ENCODE data around the gene GADD45B.
"Not testable (repeated sequence)": the region's sequence is repeated elsewhere in the genome, so short reads cannot be mapped to it uniquely, and the experiment has no call there.

Gene GADD45B

GRCh38 chr19:2512523-2513431, 36.9 kb downstream of the GADD45B start:
- Histone ChIP-seq H3K4me1 (ENCODE audit: control insufficient read depth in 2 of 2, insufficient read depth in 2 of 2, low read length in 2 of 2) (no peaks in the 10 kb centered on the region), H3K9ac (ENCODE audit: low read depth in 1 of 2, low read length in 2 of 2) (no peak overlapping the region), H3K27ac (ENCODE audit: low read depth in 2 of 2, low read length in 2 of 2) (no peak overlapping the region), H3K4me3 (ENCODE audit: low read length in 2 of 2) (no peak overlapping the region), H3K36me3 (ENCODE audit: control insufficient read depth in 2 of 2, insufficient read depth in 2 of 2, low read length in 2 of 2) (no peaks in the 10 kb centered on the region), H3K9me3 (ENCODE audit: control insufficient read depth in 2 of 2, low read length in 2 of 2) (no peaks in the 10 kb centered on the region), H3K27me3 (ENCODE audit: control insufficient read depth in 2 of 2, insufficient read depth in 2 of 2, low read length in 2 of 2) (no peaks in the 10 kb centered on the region)

DNA sequence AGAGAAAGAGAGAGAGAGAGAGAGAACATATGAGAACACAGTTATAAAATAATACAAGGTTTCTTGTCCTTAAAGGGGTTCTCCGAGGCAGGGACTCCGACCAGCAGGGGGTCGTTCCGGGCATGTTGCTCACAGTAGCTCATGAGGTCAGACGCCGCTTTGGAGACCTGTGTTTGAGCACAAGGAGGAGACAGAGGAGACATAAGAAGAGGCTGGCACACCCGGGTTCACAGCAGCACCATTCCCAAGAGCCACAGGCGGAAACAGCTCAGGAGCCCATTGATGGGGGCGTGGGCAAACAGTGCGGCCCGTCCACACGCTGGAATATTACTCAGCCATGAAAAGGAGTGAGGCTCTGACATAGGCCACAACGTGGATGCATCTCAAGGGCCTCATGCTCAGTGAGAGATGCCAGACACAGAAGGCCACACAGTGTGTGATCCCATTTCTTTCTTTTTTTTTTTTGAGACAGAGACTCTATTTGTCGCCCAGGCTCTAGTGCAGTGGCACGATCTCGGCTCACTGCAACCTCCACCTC, 39.1 kb downstream of the GADD45B start:
- Histone ChIP-seq H3K4me3 (ENCODE audit: low read length in 2 of 2) (no peak overlapping the region), H3K4me1 (ENCODE audit: control insufficient read depth in 2 of 2, insufficient read depth in 2 of 2, low read length in 2 of 2) (no peaks in the 10 kb centered on the region), H3K36me3 (ENCODE audit: control insufficient read depth in 2 of 2, insufficient read depth in 2 of 2, low read length in 2 of 2) (no peaks in the 10 kb centered on the region), H3K9me3 (ENCODE audit: control insufficient read depth in 2 of 2, low read length in 2 of 2) (no peaks in the 10 kb centered on the region), H3K27ac (ENCODE audit: low read depth in 2 of 2, low read length in 2 of 2) (no peak overlapping the region), H3K9ac (ENCODE audit: low read depth in 1 of 2, low read length in 2 of 2) (no peak overlapping the region), H3K27me3 (ENCODE audit: control insufficient read depth in 2 of 2, insufficient read depth in 2 of 2, low read length in 2 of 2) (no peaks in the 10 kb centered on the region)

- Histone ChIP-seq H3K36me3 (ENCODE audit: control insufficient read depth in 2 of 2, insufficient read depth in 2 of 2, low read length in 2 of 2) (no peaks in the 10 kb centered on the region), H3K27me3 (ENCODE audit: control insufficient read depth in 2 of 2, insufficient read depth in 2 of 2, low read length in 2 of 2) (no peaks in the 10 kb centered on the region), H3K9ac (ENCODE audit: low read depth in 1 of 2, low read length in 2 of 2) (no peak overlapping the region), H3K27ac (ENCODE audit: low read depth in 2 of 2, low read length in 2 of 2) (no peak overlapping the region), H3K9me3 (ENCODE audit: control insufficient read depth in 2 of 2, low read length in 2 of 2) (no peaks in the 10 kb centered on the region), H3K4me1 (ENCODE audit: control insufficient read depth in 2 of 2, insufficient read depth in 2 of 2, low read length in 2 of 2) (no peaks in the 10 kb centered on the region), H3K4me3 (ENCODE audit: low read length in 2 of 2) (no peak overlapping the region)
Observed at GRCh38 chr19:2516727-2517126, 40.8 kb downstream of the GADD45B start.

- Histone ChIP-seq H3K4me1 (ENCODE audit: control insufficient read depth in 2 of 2, insufficient read depth in 2 of 2, low read length in 2 of 2) (no peaks in the 10 kb centered on the region), H3K9me3 (ENCODE audit: control insufficient read depth in 2 of 2, low read length in 2 of 2) (no peaks in the 10 kb centered on the region), H3K9ac (ENCODE audit: low read depth in 1 of 2, low read length in 2 of 2) (no peak overlapping the region), H3K4me3 (ENCODE audit: low read length in 2 of 2) (no peak overlapping the region), H3K27me3 (ENCODE audit: control insufficient read depth in 2 of 2, insufficient read depth in 2 of 2, low read length in 2 of 2) (no peaks in the 10 kb centered on the region), H3K36me3 (ENCODE audit: control insufficient read depth in 2 of 2, insufficient read depth in 2 of 2, low read length in 2 of 2) (no peaks in the 10 kb centered on the region), H3K27ac (ENCODE audit: low read depth in 2 of 2, low read length in 2 of 2) (no peak overlapping the region)
Observed at GRCh38 chr19:2517881-2518601, 42.1 kb downstream of the GADD45B start.

DNA sequence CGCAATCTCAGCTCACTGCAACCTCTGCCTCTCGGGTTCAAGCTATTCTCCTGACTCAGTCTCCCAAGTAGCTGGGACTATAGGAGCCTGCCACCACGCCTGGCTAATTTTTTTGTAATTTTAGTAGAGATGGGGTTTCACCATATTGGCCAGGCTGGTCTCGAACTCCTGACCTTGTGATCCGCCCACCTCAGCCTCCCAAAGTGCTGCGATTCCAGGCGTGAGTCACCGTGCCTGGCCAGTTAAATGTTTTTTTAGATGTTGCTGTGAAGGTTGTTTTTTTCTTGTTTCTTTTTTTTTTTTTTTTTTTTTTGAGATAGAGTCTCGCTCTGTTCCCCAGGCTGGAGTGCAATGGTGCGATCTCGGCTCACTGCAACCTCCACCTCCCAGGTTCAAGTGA, 42.9 kb downstream of the GADD45B start:
- not testable (repeated sequence) for H3K4me1 ChIP-seq (ENCODE audit: control insufficient read depth in 2 of 2, insufficient read depth in 2 of 2, low read length in 2 of 2); H3K27ac ChIP-seq (ENCODE audit: low read depth in 2 of 2, low read length in 2 of 2); H3K9ac ChIP-seq (ENCODE audit: low read depth in 1 of 2, low read length in 2 of 2); H3K27me3 ChIP-seq (ENCODE audit: control insufficient read depth in 2 of 2, insufficient read depth in 2 of 2, low read length in 2 of 2); H3K9me3 ChIP-seq (ENCODE audit: control insufficient read depth in 2 of 2, low read length in 2 of 2); H3K36me3 ChIP-seq (ENCODE audit: control insufficient read depth in 2 of 2, insufficient read depth in 2 of 2, low read length in 2 of 2); H3K4me3 ChIP-seq (ENCODE audit: low read length in 2 of 2)

DNA sequence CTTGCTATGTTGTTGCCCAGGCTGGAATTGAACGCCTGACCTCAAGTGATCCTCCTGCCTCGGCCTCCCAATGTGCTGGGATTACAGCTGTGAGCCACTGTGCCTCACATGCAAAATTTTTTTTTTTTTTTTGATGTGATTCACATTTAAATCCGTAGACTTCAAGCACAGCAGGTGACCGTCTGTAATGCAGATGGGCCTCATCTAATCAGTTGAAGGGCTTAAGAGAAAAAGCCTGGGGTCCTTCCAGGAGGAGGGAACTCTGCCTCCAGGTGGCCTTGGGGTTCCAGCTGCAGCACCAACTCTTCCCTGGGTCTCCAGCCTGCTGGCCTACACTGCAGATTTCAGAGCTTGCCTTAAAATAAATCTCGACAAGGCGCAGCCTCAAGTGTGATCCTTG, 43.6 kb downstream of the GADD45B start:
- no peaks in the 10 kb centered on the region for H3K36me3 ChIP-seq (ENCODE audit: control insufficient read depth in 2 of 2, insufficient read depth in 2 of 2, low read length in 2 of 2)
- no peak overlapping the region for H3K9ac ChIP-seq (ENCODE audit: low read depth in 1 of 2, low read length in 2 of 2)

DNA sequence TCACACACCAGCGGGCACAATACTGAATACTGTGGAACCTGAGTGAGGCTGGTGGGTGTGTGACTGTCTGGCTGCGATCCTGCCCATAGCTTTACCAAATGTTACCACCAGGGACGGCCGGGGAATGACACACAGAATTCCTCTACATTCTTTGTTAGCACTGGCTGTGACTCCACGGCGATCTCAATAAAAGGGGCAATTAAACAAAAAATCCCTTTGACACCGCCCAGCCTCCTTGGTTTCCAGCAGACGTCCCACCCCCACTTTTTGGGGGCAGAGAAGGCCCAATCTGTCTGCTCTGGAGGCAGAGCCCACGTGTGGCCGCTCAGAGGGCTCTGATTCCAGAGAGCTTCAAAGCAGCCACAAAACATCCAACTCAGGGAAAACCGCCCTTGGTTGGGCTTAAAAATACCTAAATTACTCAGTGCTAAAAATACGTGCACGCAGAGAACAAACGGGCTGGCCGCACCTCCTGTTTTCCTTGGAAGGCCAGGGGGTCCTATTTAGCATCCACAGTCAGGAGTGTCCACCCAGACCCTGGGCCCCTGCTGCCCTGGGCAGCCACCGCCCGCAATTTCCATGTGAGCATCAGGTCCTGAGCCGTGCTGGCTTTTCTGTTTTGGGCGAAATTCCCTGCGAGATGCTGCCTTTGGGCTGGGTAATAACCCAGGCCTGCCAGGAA, 47.8 kb downstream of the GADD45B start:
- no peak overlapping the region for H3K4me3 ChIP-seq (ENCODE audit: low read length in 2 of 2)
- H3K9ac ChIP-seq (ENCODE audit: low read depth in 1 of 2, low read length in 2 of 2) = no peak overlapping the region
- peaks cover 0 to 6% of the 10 kb centered on the region in 2 donors for H3K4me1 ChIP-seq (ENCODE audit: control insufficient read depth in 2 of 2, insufficient read depth in 2 of 2, low read length in 2 of 2)
- no peak overlapping the region for H3K27ac ChIP-seq (ENCODE audit: low read depth in 2 of 2, low read length in 2 of 2)
- H3K27me3 ChIP-seq (ENCODE audit: control insufficient read depth in 2 of 2, insufficient read depth in 2 of 2, low read length in 2 of 2) = no peaks in the 10 kb centered on the region
- no peaks in the 10 kb centered on the region for H3K9me3 ChIP-seq (ENCODE audit: control insufficient read depth in 2 of 2, low read length in 2 of 2)
- H3K36me3 ChIP-seq (ENCODE audit: control insufficient read depth in 2 of 2, insufficient read depth in 2 of 2, low read length in 2 of 2) = no peaks in the 10 kb centered on the region

More for the DNA sequence above, 43.6 kb downstream of the GADD45B start:
- Histone ChIP-seq H3K4me3 (ENCODE audit: low read length in 2 of 2) (no peak overlapping the region), H3K27me3 (ENCODE audit: control insufficient read depth in 2 of 2, insufficient read depth in 2 of 2, low read length in 2 of 2) (no peaks in the 10 kb centered on the region), H3K9me3 (ENCODE audit: control insufficient read depth in 2 of 2, low read length in 2 of 2) (no peaks in the 10 kb centered on the region), H3K4me1 (ENCODE audit: control insufficient read depth in 2 of 2, insufficient read depth in 2 of 2, low read length in 2 of 2) (no peaks in the 10 kb centered on the region), H3K27ac (ENCODE audit: low read depth in 2 of 2, low read length in 2 of 2) (no peak overlapping the region)

- H3K4me1 ChIP-seq (ENCODE audit: control insufficient read depth in 2 of 2, insufficient read depth in 2 of 2, low read length in 2 of 2) = peaks cover 0 to 6% of the 10 kb centered on the region in 2 donors
- no peaks in the 10 kb centered on the region for H3K9me3 ChIP-seq (ENCODE audit: control insufficient read depth in 2 of 2, low read length in 2 of 2)
- H3K27me3 ChIP-seq (ENCODE audit: control insufficient read depth in 2 of 2, insufficient read depth in 2 of 2, low read length in 2 of 2) = no peaks in the 10 kb centered on the region
- H3K9ac ChIP-seq (ENCODE audit: low read depth in 1 of 2, low read length in 2 of 2) = no peak overlapping the region
- no peak overlapping the region for H3K4me3 ChIP-seq (ENCODE audit: low read length in 2 of 2)
- no peak overlapping the region for H3K27ac ChIP-seq (ENCODE audit: low read depth in 2 of 2, low read length in 2 of 2)
- H3K36me3 ChIP-seq (ENCODE audit: control insufficient read depth in 2 of 2, insufficient read depth in 2 of 2, low read length in 2 of 2) = no peaks in the 10 kb centered on the region
Observed at GRCh38 chr19:2524361-2524839, 48.5 kb downstream of the GADD45B start.

DNA sequence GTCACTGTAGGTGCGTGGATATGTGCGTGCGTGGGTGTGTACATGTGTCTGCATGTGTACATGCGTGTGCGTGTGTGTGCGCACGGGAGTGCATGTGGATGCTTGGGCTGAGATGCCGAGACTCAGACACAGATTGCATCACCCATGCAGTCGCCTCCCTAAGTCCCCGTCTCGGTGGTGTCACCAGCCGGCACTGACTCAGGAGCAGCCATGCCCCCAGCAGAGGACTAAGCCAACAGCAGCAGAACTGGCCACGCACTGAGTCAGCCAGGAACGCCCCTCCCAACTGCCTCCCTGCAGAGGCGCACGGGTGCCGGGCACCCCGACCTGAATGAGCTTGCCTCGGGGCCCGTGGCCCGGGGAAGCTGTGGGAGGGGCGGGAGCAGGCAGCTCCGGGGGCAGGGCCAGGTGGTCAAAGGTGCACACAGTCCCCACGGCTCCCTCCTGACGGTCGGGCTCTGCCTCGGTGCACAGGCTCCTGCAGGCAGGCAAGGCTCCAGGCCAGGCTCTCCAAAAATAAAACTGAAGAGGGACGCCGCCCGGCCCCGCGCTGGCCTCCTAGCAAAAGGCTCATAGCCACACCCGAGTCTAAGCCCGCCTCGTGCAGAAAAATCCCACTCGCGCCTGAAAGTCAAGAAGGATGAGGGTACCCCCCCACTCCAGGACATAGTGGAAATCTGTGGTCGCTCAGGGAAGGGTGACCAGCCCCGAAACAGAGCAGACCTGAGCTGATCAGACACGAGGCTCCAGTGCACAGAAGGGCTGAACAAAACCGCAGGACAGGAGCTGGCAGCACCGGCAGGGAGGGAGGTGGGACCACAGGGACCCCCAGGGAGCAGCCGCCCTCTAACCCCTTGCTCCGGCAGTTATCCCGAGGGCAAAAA, 49.2 kb downstream of the GADD45B start:
- H3K27me3 ChIP-seq (ENCODE audit: control insufficient read depth in 2 of 2, insufficient read depth in 2 of 2, low read length in 2 of 2) = no peaks in the 10 kb centered on the region
- H3K4me1 ChIP-seq (ENCODE audit: control insufficient read depth in 2 of 2, insufficient read depth in 2 of 2, low read length in 2 of 2) = peaks cover 0 to 6% of the 10 kb centered on the region in 2 donors
- H3K36me3 ChIP-seq (ENCODE audit: control insufficient read depth in 2 of 2, insufficient read depth in 2 of 2, low read length in 2 of 2) = no peaks in the 10 kb centered on the region
- H3K9ac ChIP-seq (ENCODE audit: low read depth in 1 of 2, low read length in 2 of 2) = no peak overlapping the region
- no peak overlapping the region for H3K4me3 ChIP-seq (ENCODE audit: low read length in 2 of 2)
- no peaks in the 10 kb centered on the region for H3K9me3 ChIP-seq (ENCODE audit: control insufficient read depth in 2 of 2, low read length in 2 of 2)
- no peak overlapping the region for H3K27ac ChIP-seq (ENCODE audit: low read depth in 2 of 2, low read length in 2 of 2)
